H9 (cell line): ENCODE results near the gene MSI2. TPM values are rescaled to one million over a fixed set of nuclear protein-coding genes. Genes with fewer than 3 reads are reported as not detected.

Source experiments
- DNase-seq: peaks from one replicate; pipeline ENCODE4 v3.0.0-alpha.2; 2017
- H2AFZ ChIP-seq: one replicate; pipeline ENCODE4 v1.6.1; 2013; ENCODE audit warnings: mild to moderate bottlenecking, low read length, control low read depth, moderate library complexity
- H2AK5ac ChIP-seq: 2 replicates; pipeline ENCODE4 v1.6.1; 2013; ENCODE audit warnings: low read length, control low read depth, mixed read lengths; ENCODE audit not compliant: insufficient read length
- H2BK120ac ChIP-seq: one replicate; pipeline ENCODE4 v1.6.1; 2013; ENCODE audit warnings: low read depth, mild to moderate bottlenecking, low read length, control low read depth, inconsistent platforms; ENCODE audit not compliant: poor library complexity, severe bottlenecking
- H2BK12ac ChIP-seq: 2 replicates; pipeline ENCODE4 v1.6.1; 2013; ENCODE audit warnings: low read length, control low read depth, mixed read lengths, low read depth; ENCODE audit not compliant: insufficient read length
- H2BK15ac ChIP-seq: 2 replicates; pipeline ENCODE4 v1.6.1; 2013; ENCODE audit warnings: low read depth, low read length, control low read depth
- H2BK20ac ChIP-seq: one replicate; pipeline ENCODE4 v1.6.1; 2013; ENCODE audit warnings: low read depth, mild to moderate bottlenecking, low read length, control low read depth, inconsistent platforms; ENCODE audit not compliant: poor library complexity, severe bottlenecking
- H2BK5ac ChIP-seq: 2 replicates; pipeline ENCODE4 v1.6.1; 2013; ENCODE audit warnings: low read length, control low read depth, mixed read lengths; ENCODE audit not compliant: insufficient read length
- H3K14ac ChIP-seq: 2 replicates; pipeline ENCODE4 v1.6.1; 2013; ENCODE audit warnings: low read length, control low read depth; ENCODE audit not compliant: insufficient read depth
- H3K18ac ChIP-seq: 2 replicates; pipeline ENCODE4 v1.6.1; 2013; ENCODE audit warnings: low read depth, mild to moderate bottlenecking, mixed read lengths, low read length, control low read depth; ENCODE audit not compliant: insufficient read length
- H3K23ac ChIP-seq: 2 replicates; pipeline ENCODE4 v1.6.1; 2013; ENCODE audit warnings: low read length, control low read depth, mixed read lengths, low read depth; ENCODE audit not compliant: insufficient read length
- H3K23me2 ChIP-seq: 2 replicates; pipeline ENCODE4 v1.6.1; 2013; ENCODE audit warnings: low read depth, mild to moderate bottlenecking, mixed read lengths, low read length, control low read depth; ENCODE audit not compliant: insufficient read length, poor library complexity, severe bottlenecking
- H3K27ac ChIP-seq: 2 replicates; pipeline ENCODE4 v1.5.1; 2013; ENCODE audit warnings: low read length, control low read depth, mixed read lengths, low read depth; ENCODE audit not compliant: insufficient read length
- H3K27me3 ChIP-seq: 2 replicates; pipeline ENCODE4 v1.6.1; 2013; ENCODE audit warnings: low read length, control low read depth, inconsistent platforms; ENCODE audit not compliant: insufficient read depth
- H3K4ac ChIP-seq: 2 replicates; pipeline ENCODE4 v1.6.1; 2013; ENCODE audit warnings: low read depth, mild to moderate bottlenecking, control low read depth, inconsistent platforms, low read length, moderate library complexity
- H3K4me1 ChIP-seq: 2 replicates; pipeline ENCODE4 v1.6.1; 2013; ENCODE audit warnings: low read length, control low read depth, inconsistent platforms; ENCODE audit not compliant: insufficient read depth
- H3K4me2 ChIP-seq: 2 replicates; pipeline ENCODE4 v1.6.1; 2013; ENCODE audit warnings: low read length, control low read depth, mixed read lengths; ENCODE audit not compliant: insufficient read length, insufficient read depth
- H3K56ac ChIP-seq: 2 replicates; pipeline ENCODE4 v1.6.1; 2013; ENCODE audit warnings: low read depth, mild to moderate bottlenecking, mixed read lengths, low read length, control low read depth; ENCODE audit not compliant: insufficient read length
- H3K79me1 ChIP-seq: 2 replicates; pipeline ENCODE4 v1.6.1; 2013; ENCODE audit warnings: low read depth, mild to moderate bottlenecking, moderate library complexity, low read length, control low read depth, inconsistent platforms; ENCODE audit not compliant: insufficient read depth, poor library complexity, severe bottlenecking
- H3K79me2 ChIP-seq: 2 replicates; pipeline ENCODE4 v1.6.1; 2013; ENCODE audit warnings: low read length, control low read depth, inconsistent platforms; ENCODE audit not compliant: insufficient read depth
- H3K9ac ChIP-seq: 2 replicates; pipeline ENCODE4 v1.6.1; 2013; ENCODE audit warnings: low read length, control low read depth, mixed read lengths; ENCODE audit not compliant: insufficient read length; ENCODE audit errors: extremely low read depth
- H3K9me3 ChIP-seq: one replicate; pipeline ENCODE4 v1.6.1; 2013; ENCODE audit warnings: low read depth, low read length, inconsistent platforms; ENCODE audit not compliant: control insufficient read depth
- H3T11ph ChIP-seq: one replicate; pipeline ENCODE4 v1.6.1; 2013; ENCODE audit warnings: mild to moderate bottlenecking, low read length, control low read depth, inconsistent platforms
- H4K20me1 ChIP-seq: one replicate; pipeline ENCODE4 v1.6.1; 2013; ENCODE audit not compliant: control insufficient read depth, insufficient read length, insufficient read depth
- H4K5ac ChIP-seq: 2 replicates; pipeline ENCODE4 v1.6.1; 2013; ENCODE audit warnings: low read depth, mild to moderate bottlenecking, mixed read lengths, low read length, control low read depth; ENCODE audit not compliant: insufficient read length
- H4K8ac ChIP-seq: replicated peaks from 2 replicates; pipeline ENCODE4 v1.6.1; 2013; ENCODE audit warnings: low read length, control low read depth, mixed read lengths, low read depth; ENCODE audit not compliant: insufficient read length
- H4K91ac ChIP-seq: 2 replicates; pipeline ENCODE4 v1.6.1; 2013; ENCODE audit warnings: low read depth, mild to moderate bottlenecking, moderate library complexity, mixed read lengths, low read length, control low read depth; ENCODE audit not compliant: insufficient read length
- H3K27ac Mint-ChIP-seq, 3 experiments: 2 replicates in 2 of 3; 3 replicates in 1 of 3; pipeline ENCODE4 v1.8.0; 2020 to 2021; ENCODE audit warnings: mixed read lengths in 3 of 3, mild to moderate bottlenecking in 1 of 3, moderate library complexity in 1 of 3
- H3K27me3 Mint-ChIP-seq: 2 replicates; pipeline ENCODE4 v1.8.0; 2021; ENCODE audit warnings: low read depth, mild to moderate bottlenecking, moderate library complexity, mixed read lengths
- H3K36me3 Mint-ChIP-seq, 3 experiments: 2 replicates in 2 of 3; 3 replicates in 1 of 3; pipeline ENCODE4 v1.8.0; 2020 to 2021; ENCODE audit warnings: low read depth in 3 of 3, mixed read lengths in 3 of 3; ENCODE audit not compliant: insufficient read depth in 1 of 3
- H3K4me1 Mint-ChIP-seq, 2 experiments: 2 replicates each; pipeline ENCODE4 v1.8.0; 2020; ENCODE audit warnings: mixed read lengths in 2 of 2
- H3K4me3 Mint-ChIP-seq, 2 experiments: 2 replicates in 1 of 2; 3 replicates in 1 of 2; pipeline ENCODE4 v1.8.0; 2020 to 2021; ENCODE audit warnings: mild to moderate bottlenecking in 2 of 2, mixed read lengths in 2 of 2, moderate library complexity in 1 of 2
- H3K9me3 Mint-ChIP-seq, 2 experiments: 2 replicates in 1 of 2; 3 replicates in 1 of 2; pipeline ENCODE4 v1.8.0; 2020; ENCODE audit warnings: mild to moderate bottlenecking in 2 of 2, mixed read lengths in 2 of 2, moderate library complexity in 1 of 2
- CTCF ChIP-seq: fragments of 200-600 bp; sonication (generic); conservative IDR thresholded peaks from 3 replicates; pipeline ENCODE4 v1.8.0; 2021; ENCODE audit warnings: antibody characterized with exemption, mild to moderate bottlenecking
- WGBS: extraction: QIAGEN DNeasy Blood & Tissue Kit; methylation state at CpG from one replicate; pipeline ENCODE4 v1.1.7; 2013; ENCODE audit warnings: missing lambda C conversion rate, low lambda C conversion rate, mixed read lengths; ENCODE audit not compliant: insufficient read length; ENCODE audit errors: extremely low coverage; 5-methylcytosine and 5-hydroxymethylcytosine counted together
- total RNA-seq: library from RNA; stranded (reverse); gene quantifications from 2 replicates; pipeline ENCODE4 v1.2.1, GENCODE V29; 2021

Gene MSI2
- total RNA-seq, 1 experiment from 2014 or later: 98.5 TPM

DNA sequence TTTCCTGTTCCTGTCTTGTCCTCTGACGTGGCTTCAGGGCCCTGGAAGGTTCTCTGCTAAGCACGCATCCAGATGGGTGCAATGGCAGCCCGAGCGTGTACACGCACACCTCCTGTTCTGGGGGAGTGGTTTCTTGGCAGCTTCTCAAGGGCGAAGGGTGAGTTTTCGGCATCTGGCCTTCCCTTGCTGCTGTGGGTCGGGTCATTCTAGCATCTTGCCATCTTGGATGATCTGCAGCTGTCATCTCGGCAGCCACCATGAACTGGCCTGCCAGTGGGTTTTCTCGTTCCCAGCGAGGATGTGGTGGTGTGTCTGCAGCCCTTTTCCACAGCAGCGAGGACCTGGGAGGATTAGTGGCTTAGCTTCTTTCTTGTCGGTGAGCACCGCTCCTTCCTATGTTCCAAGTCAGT, 10.6 kb downstream of the MSI2 start:
- DNase-seq: no peak
- H3K27me3 ChIP-seq: no peaks in the 10 kb centered on the region
- Mint-ChIP-seq H3K27me3 (no peaks in the 10 kb centered on the region), H3K36me3 (peaks cover 50 to 79% (median 70%) of the 10 kb centered on the region in 3 experiments; a peak in 6 of 7 replicates), H3K4me3 (no peak overlapping the region), H3K9me3 (no peaks in the 10 kb centered on the region), H3K4me1 (peaks cover 32 to 54% of the 10 kb centered on the region in 2 experiments), H3K27ac (no peak overlapping the region)
- H2BK5ac ChIP-seq: no peak overlapping the region
- no peak overlapping the region for H2AK5ac ChIP-seq
- no peaks in the 10 kb centered on the region for H3K9me3 ChIP-seq
- no peak overlapping the region for H3T11ph ChIP-seq
- no peak overlapping the region for H4K91ac ChIP-seq
- no peak overlapping the region for H2BK20ac ChIP-seq
- H3K79me1 ChIP-seq: no peaks in the 10 kb centered on the region
- H3K23ac ChIP-seq: no peak overlapping the region
- no CpG with 5 or more reads among the region's 14 CpGs for WGBS
- H3K14ac ChIP-seq: no peak overlapping the region
- H3K23me2 ChIP-seq: no peaks in the 10 kb centered on the region
- 0 out of 2 replicates have a peak, but pooled peaks cover 2% of the 10 kb centered on the region for H3K4me1 ChIP-seq
- no peak overlapping the region for H3K27ac ChIP-seq
- no peak overlapping the region for H2AFZ ChIP-seq
- no peak overlapping the region for H3K4ac ChIP-seq
- no peak overlapping the region for H3K9ac ChIP-seq
- no peak overlapping the region for H2BK120ac ChIP-seq
- H4K5ac ChIP-seq: no peak overlapping the region
- peaks cover 3% of the 10 kb centered on the region for H4K20me1 ChIP-seq
- no peak for TF ChIP-seq CTCF
- no peak overlapping the region for H4K8ac ChIP-seq
- H2BK15ac ChIP-seq: no peak overlapping the region
- H3K18ac ChIP-seq: no peak overlapping the region
- no peak overlapping the region for H3K56ac ChIP-seq
- no peaks in the 10 kb centered on the region for H3K79me2 ChIP-seq
- no peak overlapping the region for H2BK12ac ChIP-seq
- no peak overlapping the region for H3K4me2 ChIP-seq
